Non-pigmented ciliary epithelial cell (primary cell): ENCODE results near the gene KCND3.

Source experiments
- DNase-seq: peaks from one replicate; pipeline ENCODE4 v3.0.0-alpha.2; 2010; ENCODE audit warnings: low read depth

The KCND3 gene

GRCh38 chr1:111958851-111959250 is 30.6 kb downstream of the KCND3 start:
- no peak for DNase-seq

- no peak for DNase-seq
These were observed 31.4 kb downstream of the KCND3 start for GRCh38 chr1:111958075-111958474.

GRCh38 chr1:111956155-111956771 is 33.2 kb downstream of the KCND3 start:
- no peak for DNase-seq

- DNase-seq, result no peak
These were observed 33.7 kb downstream of the KCND3 start for GRCh38 chr1:111955755-111956154.

- DNase-seq, result no peak
These were observed 35.7 kb downstream of the KCND3 start for GRCh38 chr1:111953797-111954196.

GRCh38 chr1:111952125-111952657 is 37.3 kb downstream of the KCND3 start:
- no peak for DNase-seq

GRCh38 chr1:111948209-111949171 is 41.0 kb downstream of the KCND3 start:
- DNase-seq, result no peak

GRCh38 chr1:111943846-111944749 is 45.4 kb downstream of the KCND3 start:
- DNase-seq, result no peak

- no peak for DNase-seq
These were observed 46.4 kb downstream of the KCND3 start for GRCh38 chr1:111943066-111943465.

GRCh38 chr1:111938536-111938935 is 50.9 kb downstream of the KCND3 start:
- no peak for DNase-seq

GRCh38 chr1:111938123-111938522 is 51.3 kb downstream of the KCND3 start:
- no peak for DNase-seq

- DNase-seq, result no peak
These were observed 52.2 kb downstream of the KCND3 start for GRCh38 chr1:111937147-111937725.

GRCh38 chr1:111934106-111934852 is 55.2 kb downstream of the KCND3 start:
- no peak for DNase-seq

GRCh38 chr1:111930356-111930755 is 59.1 kb downstream of the KCND3 start:
- DNase-seq, result no peak

- DNase-seq, result no peak
These were observed 60.9 kb downstream of the KCND3 start for GRCh38 chr1:111928531-111928930.

GRCh38 chr1:111927652-111928051 is 61.8 kb downstream of the KCND3 start:
- DNase-seq, result no peak

GRCh38 chr1:111924786-111925185 is 64.7 kb downstream of the KCND3 start:
- no peak for DNase-seq

- DNase-seq, result no peak
These were observed 65.7 kb downstream of the KCND3 start for GRCh38 chr1:111923766-111924165.

GRCh38 chr1:111921948-111922347 is 67.5 kb downstream of the KCND3 start:
- no peak for DNase-seq

- DNase-seq, result no peak
These were observed 69.0 kb downstream of the KCND3 start for GRCh38 chr1:111920221-111921024.
